ENCODE results near the gene DNAAF8.
"Not testable (repeated sequence)": the region's sequence is repeated elsewhere in the genome, so short reads cannot be mapped to it uniquely, and the experiment has no call there.

Gene DNAAF8

DNA sequence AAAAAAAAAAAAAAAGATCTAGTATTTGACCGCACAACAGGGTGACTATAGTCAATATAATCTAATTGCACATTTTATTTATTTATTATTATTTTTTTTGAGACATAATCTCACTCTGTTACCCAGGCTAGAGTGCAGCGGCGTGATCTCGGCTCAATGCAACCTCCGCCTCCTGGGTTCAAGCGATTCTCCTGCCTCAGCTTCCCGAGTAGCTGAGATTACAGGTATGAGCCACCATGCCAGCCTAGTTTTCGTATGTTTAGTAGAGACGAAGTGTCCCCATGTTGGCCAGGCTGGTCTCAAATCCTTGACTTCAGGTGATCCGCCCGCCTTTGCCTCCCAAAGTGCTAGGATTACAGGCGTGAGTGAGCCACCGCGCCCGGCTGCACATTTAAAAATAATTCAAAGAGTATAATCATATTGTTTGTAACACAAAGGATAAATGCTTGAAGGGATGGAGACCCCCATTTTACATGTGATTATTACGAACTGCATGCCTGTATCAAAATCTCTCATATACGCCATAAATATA is 1.1 kb upstream of the DNAAF8 start:
- ChIA-PET POLR2A (interaction anchor here (1.3 to 3.3 kb wide), 6 partner anchors 8 to 215 kb away, joined by 3 to 19 read pairs (median 14); partner anchors contain the start of gene ROGDI), CTCF (no interaction called here)
- TF ChIP-seq SUZ12 (IDR thresholded peaks at IDR 0.05) (no peak), TARDBP (IDR thresholded peaks at IDR 0.05) (no peak), FOXM1 (IDR thresholded peaks at IDR 0.05; ENCODE audit: borderline replicate concordance) (no peak), ARNT (IDR thresholded peaks at IDR 0.05) (no peak), ZNF384 (IDR thresholded peaks at IDR 0.05) (no peak), NFRKB (IDR thresholded peaks at IDR 0.05) (no peak), FOXK2 (IDR thresholded peaks at IDR 0.05) (no peak), HDGF (IDR thresholded peaks at IDR 0.05; ENCODE audit: borderline replicate concordance) (no peak), ELF4 (IDR thresholded peaks at IDR 0.05) (no peak), CTBP1 (IDR thresholded peaks at IDR 0.05; ENCODE audit: borderline replicate concordance) (no peak)
- TF ChIP-seq, protein P1, sequence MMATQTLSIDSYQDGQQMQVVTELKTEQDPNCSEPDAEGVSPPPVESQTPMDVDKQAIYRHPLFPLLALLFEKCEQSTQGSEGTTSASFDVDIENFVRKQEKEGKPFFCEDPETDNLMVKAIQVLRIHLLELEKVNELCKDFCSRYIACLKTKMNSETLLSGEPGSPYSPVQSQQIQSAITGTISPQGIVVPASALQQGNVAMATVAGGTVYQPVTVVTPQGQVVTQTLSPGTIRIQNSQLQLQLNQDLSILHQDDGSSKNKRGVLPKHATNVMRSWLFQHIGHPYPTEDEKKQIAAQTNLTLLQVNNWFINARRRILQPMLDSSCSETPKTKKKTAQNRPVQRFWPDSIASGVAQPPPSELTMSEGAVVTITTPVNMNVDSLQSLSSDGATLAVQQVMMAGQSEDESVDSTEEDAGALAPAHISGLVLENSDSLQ (IDR thresholded peaks at IDR 0.05): no peak
- DNase-seq (ENCODE audit: extremely low spot score): no peak

DNA sequence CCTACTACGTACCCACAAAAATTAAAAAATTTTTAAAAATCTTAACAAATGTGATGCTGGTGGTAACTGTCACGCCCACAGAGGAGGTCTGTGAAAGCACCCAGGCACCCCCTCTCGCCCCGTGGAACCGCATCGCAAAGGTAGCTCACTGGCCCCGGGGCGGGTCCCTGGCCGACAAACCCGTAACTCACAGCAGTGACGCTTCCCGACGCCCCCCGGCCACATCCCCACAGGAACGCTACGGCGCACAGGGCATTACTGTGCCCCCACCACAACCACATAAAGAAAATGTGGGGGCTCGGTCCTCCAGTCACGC is 632 bp upstream of the DNAAF8 start:
- ChIA-PET POLR2A (interaction anchor here (1.3 to 3.3 kb wide), 10 partner anchors 9 to 214 kb away, joined by 3 to 19 read pairs (median 7); partner anchors contain the start of gene ROGDI), CTCF (no interaction called here)
- DNase-seq (ENCODE audit: extremely low spot score): no peak
- no peak for TF ChIP-seq HDGF (IDR thresholded peaks at IDR 0.05; ENCODE audit: borderline replicate concordance)
- no peak for TF ChIP-seq LEF1 (IDR thresholded peaks at IDR 0.05; ENCODE audit: borderline replicate concordance)
- no peak for TF ChIP-seq CTBP1 (IDR thresholded peaks at IDR 0.05; ENCODE audit: borderline replicate concordance)
- TF ChIP-seq NFRKB (IDR thresholded peaks at IDR 0.05): no peak
- TF ChIP-seq FOXM1 (IDR thresholded peaks at IDR 0.05; ENCODE audit: borderline replicate concordance): no peak
- no peak for TF ChIP-seq SP1 (IDR thresholded peaks at IDR 0.05)
- TF ChIP-seq, protein P1 (IDR thresholded peaks at IDR 0.05): no peak

DNA sequence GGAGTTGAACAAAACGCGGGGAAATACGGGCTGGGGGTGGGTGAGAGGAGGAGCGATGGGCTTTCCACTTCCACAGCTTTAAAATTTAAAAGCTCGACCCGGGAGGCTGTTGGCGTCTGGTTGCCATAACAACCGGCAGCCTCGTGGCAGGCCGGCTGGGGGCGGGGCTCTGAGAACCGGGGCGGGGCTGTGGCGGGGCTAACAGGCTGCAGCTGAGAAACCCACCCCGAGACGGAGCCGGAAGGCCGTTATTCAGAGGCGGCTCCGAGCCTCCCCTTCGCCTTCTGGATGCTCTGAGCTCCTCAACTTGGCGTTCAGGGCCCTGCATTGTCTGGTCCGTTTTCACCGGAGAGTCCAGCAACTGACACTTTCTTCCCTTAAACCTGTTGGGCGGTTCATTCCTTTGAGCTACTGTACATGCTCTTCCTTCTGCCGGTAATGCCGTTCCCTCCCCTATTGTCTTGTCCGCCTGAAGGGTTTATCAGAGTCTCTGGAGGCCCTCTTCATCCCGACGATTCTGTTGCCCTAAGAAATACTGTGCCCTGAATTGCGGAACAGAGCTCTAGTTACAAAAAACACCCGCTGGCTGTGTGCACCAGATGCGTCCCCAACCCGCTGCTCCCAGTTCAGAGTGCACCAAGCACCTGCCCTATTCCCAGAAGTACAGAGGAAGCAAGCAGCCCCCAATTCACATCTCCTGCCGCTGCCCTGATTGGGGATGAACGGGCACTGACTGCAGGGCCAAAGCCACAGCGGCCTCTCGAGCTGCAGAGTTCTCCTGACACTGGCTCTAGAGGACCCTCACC is 596 bp downstream of the DNAAF8 start:
- ChIA-PET POLR2A (interaction anchor here (0.7 to 3.3 kb wide), 13 partner anchors 10 to 223 kb away, joined by 3 to 19 read pairs (median 6); partner anchors contain the start of genes ROGDI, SEC14L5 and ZNF500), CTCF (interaction anchor here (0.7 to 1.0 kb wide), 2 partner anchors 15 to 91 kb away, joined by 3 read pairs; no protein-coding TSS in a partner anchor)
- TF ChIP-seq ZNF384 (IDR thresholded peaks at IDR 0.05) (no peak), FOXA1 (IDR thresholded peaks at IDR 0.05) (no peak), NFRKB (IDR thresholded peaks at IDR 0.05) (no peak), ELF4 (IDR thresholded peaks at IDR 0.05) (no peak), SP1 (IDR thresholded peaks at IDR 0.05) (no peak), SUZ12 (IDR thresholded peaks at IDR 0.05) (no peak), CTBP1 (IDR thresholded peaks at IDR 0.05; ENCODE audit: borderline replicate concordance) (no peak), LEF1 (IDR thresholded peaks at IDR 0.05; ENCODE audit: borderline replicate concordance) (no peak), FOXK2 (IDR thresholded peaks at IDR 0.05) (no peak), L3MBTL2 (conservative IDR thresholded peaks at IDR 0.05) (no peak), ARNT (IDR thresholded peaks at IDR 0.05) (no peak), TARDBP (IDR thresholded peaks at IDR 0.05) (no peak), HDGF (IDR thresholded peaks at IDR 0.05; ENCODE audit: borderline replicate concordance) (no peak)
- TF ChIP-seq, protein P1 (IDR thresholded peaks at IDR 0.05): no peak
- DNase-seq (ENCODE audit: extremely low spot score): peak; percentile 90

DNA sequence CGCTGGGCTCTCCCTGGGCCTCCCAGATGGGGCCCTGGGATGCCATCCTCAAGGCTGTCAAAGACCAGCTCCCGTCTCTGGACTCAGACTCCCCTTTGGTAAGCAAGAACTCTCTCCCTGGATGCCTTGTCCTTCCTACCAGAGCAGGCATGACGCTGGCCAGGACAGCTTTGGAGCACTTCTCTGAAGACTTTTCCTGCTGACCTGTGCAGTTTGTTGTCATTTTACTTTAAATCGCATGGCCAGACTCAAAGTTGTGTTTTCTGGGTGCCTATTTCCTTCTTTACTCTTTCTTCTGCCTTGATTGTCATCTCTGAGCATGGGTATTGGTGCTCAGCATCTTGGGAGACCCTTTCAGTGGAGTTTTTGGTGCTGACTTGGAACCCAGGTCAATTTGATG is 2.2 kb downstream of the DNAAF8 start:
- DNase-seq (ENCODE audit: extremely low spot score): no peak
- no peak for TF ChIP-seq NFRKB (IDR thresholded peaks at IDR 0.05)
- no peak for TF ChIP-seq ZNF384 (IDR thresholded peaks at IDR 0.05)
- no peak for TF ChIP-seq SUZ12 (IDR thresholded peaks at IDR 0.05)
- no peak for TF ChIP-seq ELF4 (IDR thresholded peaks at IDR 0.05)
- TF ChIP-seq, protein P1 (IDR thresholded peaks at IDR 0.05): no peak
- no peak for TF ChIP-seq FOXK2 (IDR thresholded peaks at IDR 0.05)
- TF ChIP-seq CTBP1 (IDR thresholded peaks at IDR 0.05; ENCODE audit: borderline replicate concordance): no peak
- no peak for TF ChIP-seq HDGF (IDR thresholded peaks at IDR 0.05; ENCODE audit: borderline replicate concordance)
- TF ChIP-seq FOXM1 (IDR thresholded peaks at IDR 0.05; ENCODE audit: borderline replicate concordance): no peak
- no peak for TF ChIP-seq L3MBTL2 (conservative IDR thresholded peaks at IDR 0.05)
- no peak for TF ChIP-seq ARNT (IDR thresholded peaks at IDR 0.05)
- POLR2A ChIA-PET: no interaction called here
- CTCF ChIA-PET: no interaction called here

DNA sequence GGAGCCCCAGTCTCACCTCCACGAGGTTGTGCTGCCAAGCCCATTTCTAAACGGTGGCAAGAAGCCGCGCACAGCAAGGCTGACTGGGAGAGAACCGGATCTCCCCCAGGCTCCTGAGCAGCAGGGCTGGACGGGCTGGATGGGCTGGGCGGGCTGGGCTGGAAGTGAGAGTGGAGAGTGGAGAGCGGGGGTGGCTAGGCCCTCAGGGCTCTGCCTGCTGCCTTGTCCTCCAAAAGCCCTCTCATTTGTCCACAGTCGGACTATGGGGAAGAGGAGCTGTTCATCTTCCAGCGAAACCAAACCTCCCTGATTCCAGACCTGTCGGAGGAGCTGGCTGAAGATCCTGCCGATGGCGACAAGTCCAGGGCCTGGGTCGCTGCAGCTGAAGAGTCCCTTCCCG is 3.2 kb downstream of the DNAAF8 start:
- no peak for TF ChIP-seq NFRKB (IDR thresholded peaks at IDR 0.05)
- no peak for TF ChIP-seq FOXK2 (IDR thresholded peaks at IDR 0.05)
- TF ChIP-seq, protein P1 (IDR thresholded peaks at IDR 0.05): no peak
- TF ChIP-seq SP1 (IDR thresholded peaks at IDR 0.05): no peak
- TF ChIP-seq CTBP1 (IDR thresholded peaks at IDR 0.05; ENCODE audit: borderline replicate concordance): no peak
- no peak for TF ChIP-seq L3MBTL2 (conservative IDR thresholded peaks at IDR 0.05)
- TF ChIP-seq LEF1 (IDR thresholded peaks at IDR 0.05; ENCODE audit: borderline replicate concordance): no peak
- no peak for TF ChIP-seq ARNT (IDR thresholded peaks at IDR 0.05)
- TF ChIP-seq FOXM1 (IDR thresholded peaks at IDR 0.05; ENCODE audit: borderline replicate concordance): no peak
- TF ChIP-seq ZNF384 (IDR thresholded peaks at IDR 0.05): no peak
- TF ChIP-seq HDGF (IDR thresholded peaks at IDR 0.05; ENCODE audit: borderline replicate concordance): no peak
- no peak for TF ChIP-seq FOXA1 (IDR thresholded peaks at IDR 0.05)
- TF ChIP-seq ELF4 (IDR thresholded peaks at IDR 0.05): no peak
- DNase-seq (ENCODE audit: extremely low spot score): no peak
- POLR2A ChIA-PET: no interaction called here
- CTCF ChIA-PET: interaction anchor here (0.7 kb wide), 1 partner anchor 53 kb away, joined by 4 read pairs; no protein-coding TSS in a partner anchor

DNA sequence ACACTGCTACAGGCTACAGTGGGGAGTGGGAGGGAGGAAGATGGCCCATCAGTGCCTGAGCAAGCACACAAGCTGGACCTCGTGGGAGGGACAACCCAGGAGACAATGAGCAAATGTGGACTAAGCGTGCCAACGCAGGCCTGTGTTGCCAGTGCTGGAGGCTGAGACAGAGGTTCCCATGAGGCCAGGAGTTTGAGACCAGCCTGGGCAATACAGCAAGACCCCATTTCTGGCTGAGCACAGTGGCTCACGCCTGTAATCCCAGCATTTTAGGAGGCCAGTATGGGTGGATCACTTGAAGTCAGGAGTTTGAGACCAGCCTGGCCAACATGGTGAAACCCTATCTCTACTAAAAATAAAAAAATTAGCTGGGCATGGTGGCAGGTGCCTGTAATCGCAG is 4.0 kb downstream of the DNAAF8 start:
- POLR2A ChIA-PET: interaction anchor here (0.9 kb wide), 1 partner anchor 30 kb away, joined by 3 read pairs; no protein-coding TSS in a partner anchor

More for the DNA sequence above, 4.0 kb downstream of the DNAAF8 start:
- CTCF ChIA-PET; DNase-seq (ENCODE audit: extremely low spot score): not testable (repeated sequence)
